DMS53 treated with DMSO at 0.1 percent for 48 hours (cell line): Measurements from ENCODE around the gene CCDC102A.
"Not testable (repeated sequence)": the region's sequence is repeated elsewhere in the genome, so short reads cannot be mapped to it uniquely, and the experiment has no call there.

Experiments used
- DNase-seq: peaks from one replicate; lab custom pipeline; 2025; ENCODE audit not compliant: unreplicated experiment; lab: John Stamatoyannopoulos, UW

Gene CCDC102A

DNA sequence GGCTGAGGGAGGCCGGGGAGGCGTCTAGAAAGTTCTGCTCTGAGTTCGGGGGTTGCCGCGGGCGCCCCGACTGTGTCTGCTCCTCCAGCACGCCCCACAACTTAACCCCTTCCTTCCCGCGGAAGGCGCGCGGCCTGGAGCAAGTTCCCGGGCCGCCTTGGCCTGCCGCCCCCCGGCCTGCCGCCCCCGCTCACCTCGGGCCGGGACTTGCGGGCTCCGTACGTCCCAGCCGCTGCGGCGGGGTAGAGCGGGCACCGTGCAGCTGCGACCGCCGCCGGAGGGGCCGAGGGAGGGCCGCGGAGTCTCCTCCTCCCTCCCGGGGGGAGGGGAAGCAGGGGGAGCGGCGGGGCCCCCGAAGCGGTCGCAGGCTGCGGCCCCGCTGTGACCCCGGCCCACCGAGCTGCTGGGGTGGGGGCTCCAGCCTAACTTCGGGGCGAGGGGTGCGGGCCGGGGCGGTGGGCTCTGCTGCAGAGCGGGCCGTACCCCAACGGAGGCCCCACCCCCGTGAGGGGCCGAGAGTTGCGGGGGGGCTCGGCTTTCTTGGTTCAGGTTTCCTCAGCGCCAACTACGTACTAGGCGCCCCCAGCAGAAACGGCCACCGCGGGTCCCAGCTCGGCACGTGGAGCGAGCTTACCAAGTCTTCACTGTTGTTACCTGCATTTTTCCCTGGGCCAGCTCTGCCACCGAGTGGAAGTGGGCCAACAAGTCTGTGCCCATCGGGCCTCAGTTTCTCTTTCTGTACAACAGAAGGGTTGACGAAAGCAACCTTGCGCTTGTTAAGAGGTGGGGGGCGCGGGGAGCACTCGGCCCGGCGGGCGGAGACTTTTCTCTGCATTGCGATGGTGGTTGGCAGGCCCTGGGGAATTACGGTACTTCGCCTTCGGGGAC is at the start of gene CCDC102A:
Gene CCDC102A (minus strand): TSS at position 266 of the 888 bp plus-strand sequence. CDS start 7,394 bp downstream, outside the sequence.
- no peak for DNase-seq

DNA sequence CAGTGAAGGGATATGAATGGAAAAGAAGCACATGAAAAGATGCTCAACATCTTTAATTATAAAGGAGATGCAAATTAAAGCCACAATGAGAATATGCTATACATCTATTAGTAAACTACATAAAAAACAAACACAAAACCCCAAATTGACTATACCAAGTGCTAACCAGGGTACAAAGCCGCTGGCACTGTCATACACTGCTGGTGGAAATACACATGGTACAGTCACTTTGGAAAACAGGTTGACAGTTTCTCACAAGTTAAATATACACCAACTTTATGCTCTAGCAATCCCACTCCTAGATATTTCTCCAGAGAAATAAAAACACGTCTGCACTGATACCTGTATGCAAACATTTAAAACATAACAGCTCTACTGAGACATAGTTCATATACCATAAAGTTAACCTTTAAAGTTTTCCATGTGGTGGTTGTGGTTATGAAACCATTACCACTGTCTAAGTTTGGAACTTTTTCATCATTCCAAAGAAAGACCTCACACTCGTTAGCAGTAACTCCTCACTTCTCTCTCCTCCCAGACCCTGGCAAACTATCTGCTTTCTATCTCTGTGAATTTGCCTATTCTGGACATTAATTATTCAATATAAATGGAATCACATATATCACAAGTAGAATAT is 48.8 kb upstream of the CCDC102A start:
- no peak for DNase-seq

DNA sequence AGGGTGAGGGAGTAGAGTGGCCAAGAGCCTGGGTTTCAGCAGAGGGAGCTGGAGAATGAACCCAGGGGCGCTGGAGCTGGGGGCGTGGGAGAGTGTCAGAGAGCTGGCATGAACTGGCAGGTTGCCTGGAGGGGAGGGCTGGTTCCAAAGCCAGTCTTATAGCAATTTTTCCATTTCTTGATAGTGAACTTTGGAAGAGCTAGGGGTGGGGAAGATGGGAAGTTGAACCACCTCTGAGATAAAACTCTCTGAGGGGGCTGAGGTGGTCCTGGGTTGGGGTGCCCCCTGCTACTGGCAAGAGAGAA is 42.9 kb upstream of the CCDC102A start:
- DNase-seq: no peak

DNA sequence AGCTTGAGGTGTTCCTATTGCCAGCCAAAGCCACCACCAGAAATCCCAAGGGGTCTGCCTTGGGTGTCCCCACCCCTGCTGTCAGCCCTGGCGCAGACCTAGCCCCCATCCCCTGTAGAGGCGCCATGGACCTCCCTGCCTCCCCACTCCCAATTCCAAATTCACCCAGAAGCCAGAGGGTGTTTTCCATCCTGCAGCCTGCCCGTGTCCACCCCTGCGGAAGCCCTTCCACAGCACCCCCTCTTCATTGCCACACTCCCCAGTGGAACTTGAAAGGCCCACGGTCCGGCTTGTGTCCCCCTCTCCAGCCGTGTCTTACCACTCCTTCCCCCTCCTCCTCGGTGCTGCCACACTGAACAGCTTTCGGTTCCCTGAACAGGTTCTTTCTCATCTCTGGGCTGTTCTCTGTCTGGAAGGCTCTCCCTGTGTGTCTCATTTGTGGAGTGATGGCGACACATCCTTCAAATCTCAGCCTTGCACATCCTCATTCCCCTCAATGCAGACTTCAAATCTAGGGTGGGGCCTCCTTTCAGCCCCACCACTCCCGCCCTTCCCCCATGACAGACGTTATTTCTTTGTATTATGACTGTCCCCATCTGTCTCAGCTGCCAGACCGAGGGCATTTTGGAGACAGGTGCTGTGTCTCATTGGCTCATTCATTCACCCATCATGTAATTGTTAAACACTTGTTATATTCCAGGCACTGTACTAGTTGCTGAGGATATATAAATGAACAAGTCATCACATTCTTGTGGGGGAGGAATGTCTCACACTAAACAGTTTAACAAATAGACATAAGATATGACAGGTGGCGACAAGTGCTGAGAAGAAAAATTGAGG is 42.4 kb upstream of the CCDC102A start:
- no peak for DNase-seq

DNA sequence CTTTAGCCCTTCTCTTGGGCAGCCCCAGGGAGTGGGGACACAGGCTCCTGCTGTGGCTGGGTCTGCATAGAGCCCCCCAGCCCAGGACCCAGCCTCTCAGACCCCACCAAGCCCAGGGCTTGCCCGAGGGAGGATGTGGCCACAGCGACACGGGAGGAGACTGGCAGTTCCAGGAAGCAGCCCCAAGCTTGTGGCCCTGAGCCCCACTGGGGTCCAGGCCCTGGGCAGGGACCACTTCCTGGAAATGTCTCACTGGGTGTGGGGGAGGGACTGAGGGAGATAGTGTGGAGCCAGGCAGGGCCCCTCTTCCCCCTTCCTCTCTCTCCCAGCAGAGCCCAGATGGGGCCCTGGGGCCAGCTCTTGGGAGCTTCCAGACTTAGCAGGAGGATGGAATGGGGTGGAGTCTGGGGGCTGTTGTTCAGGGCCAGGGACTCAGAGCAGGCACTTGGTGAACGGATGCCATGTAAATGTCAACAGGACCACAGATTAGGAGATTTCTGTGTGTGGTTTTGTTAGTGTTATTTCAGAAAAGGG is 41.4 kb upstream of the CCDC102A start:
- no peak for DNase-seq

DNA sequence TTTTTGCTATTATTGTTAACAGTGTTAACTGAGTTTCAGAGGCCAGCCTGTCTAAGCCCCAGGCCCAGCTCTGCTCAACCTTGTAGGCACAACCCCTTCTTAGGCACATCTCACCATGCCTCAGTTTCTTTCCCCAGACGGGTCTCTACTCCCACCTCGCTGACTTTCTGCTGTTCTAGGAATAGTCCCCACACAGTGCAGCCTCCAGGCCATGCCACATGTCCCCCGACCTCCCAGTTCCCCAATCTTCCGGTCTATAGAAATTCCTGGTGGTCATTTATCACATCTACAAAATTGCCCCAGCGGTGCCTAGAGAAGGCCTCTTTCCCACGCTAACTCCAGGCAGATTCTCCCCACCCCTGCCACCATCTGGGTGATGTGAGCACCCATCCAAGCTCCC is 40.8 kb upstream of the CCDC102A start:
- DNase-seq: no peak

DNA sequence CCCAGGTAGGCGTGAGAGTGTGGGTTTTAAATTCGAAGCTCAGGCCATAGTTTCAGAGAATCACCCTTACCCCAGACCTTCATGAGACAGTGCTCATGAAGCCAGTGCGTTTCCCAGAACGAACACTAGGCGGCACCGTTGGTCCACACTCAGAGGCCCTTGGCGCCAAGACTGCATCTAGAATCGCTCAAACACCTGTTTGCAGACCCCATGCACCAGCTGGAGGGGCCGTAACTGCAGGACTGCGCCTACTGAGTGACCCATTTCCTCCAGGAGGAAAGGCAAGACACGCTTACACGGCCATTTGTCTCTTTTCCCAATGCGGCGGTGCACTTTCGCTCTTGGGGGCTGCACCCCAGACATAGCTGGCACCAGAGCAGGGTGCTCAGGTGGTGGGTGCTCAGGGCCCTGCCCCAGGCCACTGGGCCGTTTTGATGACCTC is 40.1 kb upstream of the CCDC102A start:
- peak; percentile 58 for DNase-seq

DNA sequence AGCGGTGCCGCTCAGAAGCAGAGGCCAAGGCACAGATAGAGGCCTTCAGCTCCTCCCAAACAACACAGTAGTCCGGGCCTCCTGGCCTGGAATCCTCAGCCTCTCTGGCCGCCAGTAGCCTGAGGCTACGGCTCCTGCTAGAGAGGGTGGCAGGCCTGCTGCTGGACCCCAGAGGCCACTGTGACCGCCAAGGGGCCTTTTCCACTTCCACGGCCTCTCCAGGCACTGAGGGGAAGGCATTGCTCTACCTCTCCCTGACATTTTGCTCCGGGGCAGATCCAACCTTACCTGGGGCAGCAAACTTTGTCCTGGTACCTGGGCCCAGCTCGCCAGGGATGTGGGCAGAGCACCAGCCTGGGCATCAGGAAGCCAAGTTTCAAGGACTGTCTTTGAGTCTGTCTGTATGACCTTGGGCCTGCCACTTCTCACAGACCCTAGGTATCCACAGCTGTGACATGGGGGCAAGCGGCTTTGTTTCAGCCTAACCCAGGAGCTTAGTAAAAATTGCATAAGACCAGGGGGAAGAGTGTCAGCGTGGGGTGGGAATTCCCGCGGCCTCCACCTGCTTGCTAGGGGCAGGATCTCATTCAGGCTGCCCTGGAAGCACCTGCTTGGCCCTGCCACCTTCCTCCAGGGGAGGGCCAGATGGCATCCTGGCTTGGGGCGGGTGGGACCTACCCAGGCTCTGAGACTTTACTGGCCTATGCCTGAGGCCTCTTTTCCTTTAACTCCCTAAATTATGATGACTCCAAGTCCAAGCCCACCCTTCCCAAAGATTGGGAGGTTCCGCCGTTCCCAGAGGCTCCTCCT is 39.3 kb upstream of the CCDC102A start:
- DNase-seq: no peak

DNA sequence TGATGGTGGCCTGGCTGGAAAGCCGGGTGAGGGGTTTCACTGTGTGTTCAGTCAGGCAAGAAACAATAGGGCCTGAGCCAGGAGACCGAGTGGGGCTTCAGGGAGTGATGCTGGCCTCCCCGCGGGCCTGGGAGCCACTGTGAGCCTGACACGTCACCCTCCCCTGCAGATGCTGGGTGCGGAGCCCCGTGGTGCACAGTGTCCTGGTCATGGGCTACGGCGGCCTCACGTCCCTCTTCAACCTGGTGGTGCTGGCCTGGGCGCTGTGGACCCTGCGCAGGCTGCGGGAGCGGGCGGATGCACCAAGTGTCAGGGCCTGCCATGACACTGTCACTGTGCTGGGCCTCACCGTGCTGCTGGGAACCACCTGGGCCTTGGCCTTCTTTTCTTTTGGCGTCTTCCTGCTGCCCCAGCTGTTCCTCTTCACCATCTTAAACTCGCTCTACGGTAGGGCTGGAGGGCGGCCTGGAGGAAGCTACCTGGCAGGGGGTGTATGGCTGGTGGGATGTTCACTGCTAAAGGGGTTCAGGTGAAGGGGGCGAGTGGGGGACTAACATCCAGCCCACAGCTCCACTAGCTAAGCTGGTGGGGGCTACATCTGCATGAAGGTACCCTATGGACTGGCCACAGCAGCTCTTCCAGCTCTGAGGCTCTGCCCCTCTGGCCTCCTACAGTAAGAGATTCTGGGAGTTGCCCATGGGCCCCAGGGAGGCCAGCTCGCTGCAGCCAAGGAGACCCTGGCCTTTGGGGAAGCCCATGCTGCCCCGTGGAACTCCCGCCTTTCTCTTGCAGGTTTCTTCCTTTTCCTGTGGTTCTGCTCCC is 38.5 kb upstream of the CCDC102A start:
- DNase-seq: no peak

DNA sequence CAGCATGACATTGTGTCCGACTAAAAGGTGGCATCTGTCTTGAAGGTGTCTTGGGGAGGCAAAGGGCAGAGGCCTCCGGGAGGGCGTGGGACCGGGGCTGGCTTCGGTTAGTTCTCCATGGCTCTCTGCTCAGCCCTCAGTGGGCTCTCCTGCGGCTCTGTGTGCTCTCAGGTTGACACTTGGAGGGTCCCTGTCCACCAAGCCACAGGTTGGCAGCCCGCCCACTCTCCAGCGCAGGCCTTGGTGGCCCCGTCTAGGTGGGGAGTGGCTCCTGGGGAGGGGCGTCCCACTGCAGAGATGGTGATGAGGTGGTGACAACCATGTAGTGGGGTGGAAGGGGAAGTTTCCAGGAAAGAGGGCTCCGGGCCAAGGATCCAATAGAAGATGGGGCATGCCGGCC is 37.7 kb upstream of the CCDC102A start:
- no peak for DNase-seq

DNA sequence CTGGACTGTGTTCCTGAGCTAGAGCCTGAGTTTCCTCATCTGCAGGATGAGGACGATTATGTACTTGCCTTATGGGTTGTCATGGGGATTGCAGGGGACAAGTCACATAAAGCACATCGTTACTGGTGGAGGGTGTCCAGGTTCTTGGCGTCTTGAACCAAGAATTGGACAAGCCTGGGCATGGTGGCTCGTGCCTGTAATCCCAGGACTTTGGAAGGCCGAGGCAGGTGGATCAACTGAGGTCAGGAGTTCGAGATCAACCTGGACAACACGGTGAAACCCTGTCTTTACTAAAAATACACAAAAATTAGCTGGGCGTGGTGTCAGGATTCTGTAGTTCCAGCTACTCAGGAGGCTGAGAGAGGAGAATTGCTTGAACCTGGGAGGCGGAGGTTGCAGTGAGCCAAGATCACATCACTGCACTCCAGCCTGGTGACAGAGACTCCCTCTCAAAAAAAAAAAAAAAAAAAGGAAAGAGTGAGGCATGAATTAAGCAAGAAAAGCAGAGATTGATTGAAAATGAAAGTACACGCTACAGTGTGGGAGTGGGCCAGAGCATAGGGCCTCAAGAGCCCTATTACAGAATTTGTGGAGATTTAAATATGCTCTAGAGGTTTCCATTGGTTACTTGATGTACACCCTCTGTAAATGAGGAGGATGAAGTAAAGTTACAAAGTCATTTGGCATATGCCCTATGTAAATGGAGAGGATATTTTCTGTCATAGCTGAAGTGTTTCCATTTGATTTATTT is 36.8 kb upstream of the CCDC102A start:
- DNase-seq: no peak

DNA sequence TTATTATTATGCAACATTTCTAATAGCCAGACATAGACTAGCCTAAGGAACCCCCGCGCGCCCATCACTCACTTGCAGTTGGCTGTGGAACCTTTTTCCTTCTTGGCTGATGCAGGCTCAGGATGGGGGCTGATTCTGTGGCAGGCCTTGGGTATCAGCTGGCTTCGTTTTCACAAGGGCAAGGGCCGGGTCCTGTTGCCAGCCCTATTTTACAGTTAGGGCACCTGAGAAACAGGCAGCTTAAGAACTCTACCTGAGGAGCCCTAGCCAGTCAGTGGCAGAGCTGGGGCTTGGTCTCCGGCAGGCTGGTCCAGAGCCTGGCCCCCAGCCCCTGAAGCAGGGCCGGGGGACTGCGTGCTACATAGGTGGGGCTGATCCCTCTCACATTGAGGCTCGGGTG is 34.7 kb upstream of the CCDC102A start:
- DNase-seq: no peak

DNA sequence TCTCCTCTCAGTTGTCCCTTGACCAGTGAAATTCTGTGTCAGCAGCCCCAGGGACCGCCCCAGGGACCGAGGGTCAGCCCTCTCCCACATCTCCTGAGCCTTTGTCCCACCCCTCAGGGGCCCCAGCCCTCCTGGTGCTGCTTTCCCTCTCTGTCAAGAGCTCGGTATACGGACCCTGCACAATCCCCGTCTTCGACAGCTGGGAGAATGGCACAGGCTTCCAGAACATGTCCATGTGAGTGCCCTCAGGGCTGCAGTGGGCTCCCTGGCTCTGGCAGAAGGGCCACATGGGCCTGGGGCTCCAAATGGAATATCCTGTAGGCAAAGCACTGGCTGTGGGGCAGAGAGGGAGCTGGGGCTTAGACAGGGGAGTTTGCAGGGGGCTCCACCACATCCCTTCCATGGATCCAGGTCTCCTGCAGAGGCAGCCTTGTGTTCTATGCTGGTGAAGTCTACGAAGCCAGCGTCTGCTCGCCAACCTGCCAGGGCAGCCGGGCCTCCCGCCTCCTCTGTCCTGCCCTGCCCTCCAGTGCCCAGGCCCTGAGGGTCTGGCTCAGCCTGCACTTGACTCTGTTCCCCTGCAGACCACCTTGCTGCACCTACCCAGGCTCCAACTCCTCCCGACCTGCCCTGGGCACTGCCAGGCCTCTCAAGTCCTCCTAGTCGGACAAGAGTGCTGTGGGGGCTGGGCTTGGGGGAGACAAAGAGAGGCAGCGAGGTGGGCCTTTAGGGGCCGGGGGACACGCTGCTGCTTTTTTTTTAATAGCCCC is 34.1 kb upstream of the CCDC102A start:
- DNase-seq: no peak

DNA sequence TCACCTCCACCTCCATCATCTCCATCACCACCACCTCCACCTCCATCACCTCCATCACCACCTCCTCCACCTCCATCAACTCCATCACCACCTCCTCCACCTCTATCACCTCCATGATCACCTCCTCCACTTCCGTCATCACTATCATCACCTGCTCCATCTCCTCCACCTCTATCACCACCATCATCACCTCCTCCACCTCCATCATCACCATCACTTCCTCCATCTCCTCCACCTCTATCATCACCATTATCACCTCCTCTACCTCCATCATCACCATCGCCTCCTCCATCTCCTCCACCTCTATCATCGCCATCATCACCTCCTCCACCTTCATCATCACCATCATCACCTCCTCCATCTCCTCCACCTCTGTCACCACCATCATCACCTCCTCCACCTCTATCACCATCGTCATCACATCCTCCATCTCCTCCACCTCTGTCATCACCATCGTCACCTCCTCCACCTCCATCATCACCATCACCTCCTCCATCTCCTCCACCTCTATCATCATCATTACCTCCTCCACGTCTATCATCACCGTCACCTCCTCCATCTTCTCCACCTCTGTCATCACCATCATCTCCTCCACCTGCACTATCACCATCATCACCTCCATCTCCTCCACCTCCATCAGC is 33.1 kb upstream of the CCDC102A start:
- no peak for DNase-seq

DNA sequence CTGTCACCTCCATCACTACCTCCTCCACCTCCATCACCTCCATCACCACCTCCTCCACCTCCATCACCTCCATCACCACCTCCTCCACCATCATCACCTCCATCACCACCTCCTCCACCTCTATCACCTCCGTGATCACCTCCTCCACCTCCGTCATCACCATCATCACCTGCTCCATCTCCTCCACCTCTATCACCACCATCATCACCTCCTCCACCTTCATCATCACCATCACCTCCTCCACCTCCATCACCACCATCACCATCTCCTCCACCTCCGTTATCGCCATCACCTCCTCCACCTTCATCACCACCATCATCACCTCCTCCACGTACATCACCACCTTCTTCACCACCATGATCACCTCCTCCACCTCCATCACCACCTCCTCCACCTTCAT is 32.4 kb upstream of the CCDC102A start:
- not testable (repeated sequence) for DNase-seq

DNA sequence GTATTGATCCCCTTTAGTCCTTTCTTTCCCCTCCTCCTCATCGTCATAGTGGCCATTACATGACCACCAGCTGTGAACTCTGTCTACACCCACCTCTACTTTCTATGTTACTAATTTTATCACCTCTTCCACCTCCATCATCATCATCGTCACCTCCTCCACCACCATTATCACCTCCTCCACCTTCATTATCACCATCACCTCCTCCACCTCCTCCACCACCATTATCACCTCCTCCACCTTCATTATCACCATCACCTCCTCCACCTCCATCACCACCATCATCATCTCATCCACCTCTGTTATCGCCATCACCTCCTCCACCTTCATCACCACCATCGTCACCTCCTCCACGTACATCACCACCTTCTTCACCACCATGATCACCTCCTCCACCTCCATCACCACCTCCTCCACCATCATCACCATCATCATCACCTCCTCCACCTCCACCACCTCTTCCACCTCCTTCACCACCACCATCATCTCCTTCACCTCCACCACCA is 31.9 kb upstream of the CCDC102A start:
- no peak for DNase-seq

DNA sequence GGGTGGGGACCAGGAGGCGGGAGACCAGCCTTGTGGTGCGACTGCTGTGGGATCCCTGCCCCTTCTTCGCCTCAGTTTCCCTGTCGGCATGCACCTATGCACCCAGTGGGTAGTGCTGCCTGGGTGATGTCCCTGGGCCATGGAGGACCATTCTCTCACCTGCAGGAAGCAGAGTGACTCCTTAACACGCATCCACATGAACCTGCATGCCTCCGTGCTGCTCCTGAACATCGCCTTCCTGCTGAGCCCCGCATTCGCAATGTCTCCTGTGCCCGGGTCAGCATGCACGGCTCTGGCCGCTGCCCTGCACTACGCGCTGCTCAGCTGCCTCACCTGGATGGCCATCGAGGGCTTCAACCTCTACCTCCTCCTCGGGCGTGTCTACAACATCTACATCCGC is 31.3 kb upstream of the CCDC102A start:
- no peak for DNase-seq

DNA sequence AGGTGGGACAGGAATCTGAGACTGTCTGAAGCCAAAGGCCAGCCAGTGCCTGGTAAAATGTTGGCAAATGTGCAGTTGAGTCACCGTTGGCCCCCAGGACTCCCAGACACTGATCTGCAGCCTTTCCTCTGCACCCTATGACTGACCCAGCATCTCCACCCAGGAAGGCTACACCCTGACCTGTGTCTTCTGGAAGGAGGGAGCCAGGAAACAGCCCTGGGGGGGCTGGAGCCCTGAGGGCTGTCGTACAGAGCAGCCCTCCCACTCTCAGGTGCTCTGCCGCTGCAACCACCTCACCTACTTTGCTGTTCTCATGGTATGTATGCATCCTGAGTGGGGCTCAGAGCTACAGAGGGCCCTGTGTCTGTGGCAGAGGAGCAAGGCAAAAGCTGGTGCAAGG is 30.1 kb upstream of the CCDC102A start:
- no peak for DNase-seq
